H9 (cell line): ENCODE data around the gene ARVCF. TPM values are rescaled to one million over a fixed set of nuclear protein-coding genes. Genes with fewer than 3 reads are reported as not detected.

Experiments used
- DNase-seq: peaks from one replicate; pipeline ENCODE4 v3.0.0-alpha.2; 2017
- H2AFZ ChIP-seq: one replicate; pipeline ENCODE4 v1.6.1; 2013; ENCODE audit warnings: mild to moderate bottlenecking, low read length, control low read depth, moderate library complexity
- H2AK5ac ChIP-seq: 2 replicates; pipeline ENCODE4 v1.6.1; 2013; ENCODE audit warnings: low read length, control low read depth, mixed read lengths; ENCODE audit not compliant: insufficient read length
- H2BK120ac ChIP-seq: one replicate; pipeline ENCODE4 v1.6.1; 2013; ENCODE audit warnings: low read depth, mild to moderate bottlenecking, low read length, control low read depth, inconsistent platforms; ENCODE audit not compliant: poor library complexity, severe bottlenecking
- H2BK12ac ChIP-seq: 2 replicates; pipeline ENCODE4 v1.6.1; 2013; ENCODE audit warnings: low read length, control low read depth, mixed read lengths, low read depth; ENCODE audit not compliant: insufficient read length
- H2BK15ac ChIP-seq: 2 replicates; pipeline ENCODE4 v1.6.1; 2013; ENCODE audit warnings: low read depth, low read length, control low read depth
- H2BK20ac ChIP-seq: one replicate; pipeline ENCODE4 v1.6.1; 2013; ENCODE audit warnings: low read depth, mild to moderate bottlenecking, low read length, control low read depth, inconsistent platforms; ENCODE audit not compliant: poor library complexity, severe bottlenecking
- H2BK5ac ChIP-seq: 2 replicates; pipeline ENCODE4 v1.6.1; 2013; ENCODE audit warnings: low read length, control low read depth, mixed read lengths; ENCODE audit not compliant: insufficient read length
- H3K14ac ChIP-seq: 2 replicates; pipeline ENCODE4 v1.6.1; 2013; ENCODE audit warnings: low read length, control low read depth; ENCODE audit not compliant: insufficient read depth
- H3K18ac ChIP-seq: 2 replicates; pipeline ENCODE4 v1.6.1; 2013; ENCODE audit warnings: low read depth, mild to moderate bottlenecking, mixed read lengths, low read length, control low read depth; ENCODE audit not compliant: insufficient read length
- H3K23ac ChIP-seq: 2 replicates; pipeline ENCODE4 v1.6.1; 2013; ENCODE audit warnings: low read length, control low read depth, mixed read lengths, low read depth; ENCODE audit not compliant: insufficient read length
- H3K23me2 ChIP-seq: 2 replicates; pipeline ENCODE4 v1.6.1; 2013; ENCODE audit warnings: low read depth, mild to moderate bottlenecking, mixed read lengths, low read length, control low read depth; ENCODE audit not compliant: insufficient read length, poor library complexity, severe bottlenecking
- H3K27ac ChIP-seq: 2 replicates; pipeline ENCODE4 v1.5.1; 2013; ENCODE audit warnings: low read length, control low read depth, mixed read lengths, low read depth; ENCODE audit not compliant: insufficient read length
- H3K27me3 ChIP-seq: 2 replicates; pipeline ENCODE4 v1.6.1; 2013; ENCODE audit warnings: low read length, control low read depth, inconsistent platforms; ENCODE audit not compliant: insufficient read depth
- H3K4ac ChIP-seq: 2 replicates; pipeline ENCODE4 v1.6.1; 2013; ENCODE audit warnings: low read depth, mild to moderate bottlenecking, control low read depth, inconsistent platforms, low read length, moderate library complexity
- H3K4me1 ChIP-seq: 2 replicates; pipeline ENCODE4 v1.6.1; 2013; ENCODE audit warnings: low read length, control low read depth, inconsistent platforms; ENCODE audit not compliant: insufficient read depth
- H3K4me2 ChIP-seq: 2 replicates; pipeline ENCODE4 v1.6.1; 2013; ENCODE audit warnings: low read length, control low read depth, mixed read lengths; ENCODE audit not compliant: insufficient read length, insufficient read depth
- H3K56ac ChIP-seq: 2 replicates; pipeline ENCODE4 v1.6.1; 2013; ENCODE audit warnings: low read depth, mild to moderate bottlenecking, mixed read lengths, low read length, control low read depth; ENCODE audit not compliant: insufficient read length
- H3K79me1 ChIP-seq: 2 replicates; pipeline ENCODE4 v1.6.1; 2013; ENCODE audit warnings: low read depth, mild to moderate bottlenecking, moderate library complexity, low read length, control low read depth, inconsistent platforms; ENCODE audit not compliant: insufficient read depth, poor library complexity, severe bottlenecking
- H3K79me2 ChIP-seq: 2 replicates; pipeline ENCODE4 v1.6.1; 2013; ENCODE audit warnings: low read length, control low read depth, inconsistent platforms; ENCODE audit not compliant: insufficient read depth
- H3K9ac ChIP-seq: 2 replicates; pipeline ENCODE4 v1.6.1; 2013; ENCODE audit warnings: low read length, control low read depth, mixed read lengths; ENCODE audit not compliant: insufficient read length; ENCODE audit errors: extremely low read depth
- H3K9me3 ChIP-seq: one replicate; pipeline ENCODE4 v1.6.1; 2013; ENCODE audit warnings: low read depth, low read length, inconsistent platforms; ENCODE audit not compliant: control insufficient read depth
- H3T11ph ChIP-seq: one replicate; pipeline ENCODE4 v1.6.1; 2013; ENCODE audit warnings: mild to moderate bottlenecking, low read length, control low read depth, inconsistent platforms
- H4K20me1 ChIP-seq: one replicate; pipeline ENCODE4 v1.6.1; 2013; ENCODE audit not compliant: control insufficient read depth, insufficient read length, insufficient read depth
- H4K5ac ChIP-seq: 2 replicates; pipeline ENCODE4 v1.6.1; 2013; ENCODE audit warnings: low read depth, mild to moderate bottlenecking, mixed read lengths, low read length, control low read depth; ENCODE audit not compliant: insufficient read length
- H4K8ac ChIP-seq: replicated peaks from 2 replicates; pipeline ENCODE4 v1.6.1; 2013; ENCODE audit warnings: low read length, control low read depth, mixed read lengths, low read depth; ENCODE audit not compliant: insufficient read length
- H4K91ac ChIP-seq: 2 replicates; pipeline ENCODE4 v1.6.1; 2013; ENCODE audit warnings: low read depth, mild to moderate bottlenecking, moderate library complexity, mixed read lengths, low read length, control low read depth; ENCODE audit not compliant: insufficient read length
- H3K27ac Mint-ChIP-seq, 3 experiments: 2 replicates in 2 of 3; 3 replicates in 1 of 3; pipeline ENCODE4 v1.8.0; 2020 to 2021; ENCODE audit warnings: mixed read lengths in 3 of 3, mild to moderate bottlenecking in 1 of 3, moderate library complexity in 1 of 3
- H3K27me3 Mint-ChIP-seq: 2 replicates; pipeline ENCODE4 v1.8.0; 2021; ENCODE audit warnings: low read depth, mild to moderate bottlenecking, moderate library complexity, mixed read lengths
- H3K36me3 Mint-ChIP-seq, 3 experiments: 2 replicates in 2 of 3; 3 replicates in 1 of 3; pipeline ENCODE4 v1.8.0; 2020 to 2021; ENCODE audit warnings: low read depth in 3 of 3, mixed read lengths in 3 of 3; ENCODE audit not compliant: insufficient read depth in 1 of 3
- H3K4me1 Mint-ChIP-seq, 2 experiments: 2 replicates each; pipeline ENCODE4 v1.8.0; 2020; ENCODE audit warnings: mixed read lengths in 2 of 2
- H3K4me3 Mint-ChIP-seq, 2 experiments: 2 replicates in 1 of 2; 3 replicates in 1 of 2; pipeline ENCODE4 v1.8.0; 2020 to 2021; ENCODE audit warnings: mild to moderate bottlenecking in 2 of 2, mixed read lengths in 2 of 2, moderate library complexity in 1 of 2
- H3K9me3 Mint-ChIP-seq, 2 experiments: 2 replicates in 1 of 2; 3 replicates in 1 of 2; pipeline ENCODE4 v1.8.0; 2020; ENCODE audit warnings: mild to moderate bottlenecking in 2 of 2, mixed read lengths in 2 of 2, moderate library complexity in 1 of 2
- WGBS: extraction: QIAGEN DNeasy Blood & Tissue Kit; methylation state at CpG from one replicate; pipeline ENCODE4 v1.1.7; 2013; ENCODE audit warnings: missing lambda C conversion rate, low lambda C conversion rate, mixed read lengths; ENCODE audit not compliant: insufficient read length; ENCODE audit errors: extremely low coverage; 5-methylcytosine and 5-hydroxymethylcytosine counted together
- total RNA-seq: library from RNA; stranded (reverse); gene quantifications from 2 replicates; pipeline ENCODE4 v1.2.1, GENCODE V29; 2021
- TF ChIP-seq, protein P1 (sequence below): fragments of 200-600 bp; sonication (generic); conservative IDR thresholded peaks from 3 replicates; pipeline ENCODE4 v1.8.0; 2021; ENCODE audit warnings: antibody characterized with exemption, mild to moderate bottlenecking

Gene ARVCF
- total RNA-seq, 1 experiment from 2014 or later: 40.7 TPM

- H4K20me1 ChIP-seq: no peaks in the 10 kb centered on the region
- H3K4ac ChIP-seq: no peak overlapping the region
- Mint-ChIP-seq H3K9me3 (no peaks in the 10 kb centered on the region; a peak in 1 of 5 replicates), H3K36me3 (peaks cover 0 to 11% (median 5%) of the 10 kb centered on the region in 3 experiments; a peak in 3 of 7 replicates), H3K27me3 (no peaks in the 10 kb centered on the region; the same call in 1 of the 2 replicates), H3K4me3 (no peak overlapping the region), H3K27ac (no peak overlapping the region), H3K4me1 (peaks cover 19 to 30% of the 10 kb centered on the region in 2 experiments)
- H3K56ac ChIP-seq: no peak overlapping the region
- H4K91ac ChIP-seq: no peak overlapping the region
- TF ChIP-seq, protein P1, sequence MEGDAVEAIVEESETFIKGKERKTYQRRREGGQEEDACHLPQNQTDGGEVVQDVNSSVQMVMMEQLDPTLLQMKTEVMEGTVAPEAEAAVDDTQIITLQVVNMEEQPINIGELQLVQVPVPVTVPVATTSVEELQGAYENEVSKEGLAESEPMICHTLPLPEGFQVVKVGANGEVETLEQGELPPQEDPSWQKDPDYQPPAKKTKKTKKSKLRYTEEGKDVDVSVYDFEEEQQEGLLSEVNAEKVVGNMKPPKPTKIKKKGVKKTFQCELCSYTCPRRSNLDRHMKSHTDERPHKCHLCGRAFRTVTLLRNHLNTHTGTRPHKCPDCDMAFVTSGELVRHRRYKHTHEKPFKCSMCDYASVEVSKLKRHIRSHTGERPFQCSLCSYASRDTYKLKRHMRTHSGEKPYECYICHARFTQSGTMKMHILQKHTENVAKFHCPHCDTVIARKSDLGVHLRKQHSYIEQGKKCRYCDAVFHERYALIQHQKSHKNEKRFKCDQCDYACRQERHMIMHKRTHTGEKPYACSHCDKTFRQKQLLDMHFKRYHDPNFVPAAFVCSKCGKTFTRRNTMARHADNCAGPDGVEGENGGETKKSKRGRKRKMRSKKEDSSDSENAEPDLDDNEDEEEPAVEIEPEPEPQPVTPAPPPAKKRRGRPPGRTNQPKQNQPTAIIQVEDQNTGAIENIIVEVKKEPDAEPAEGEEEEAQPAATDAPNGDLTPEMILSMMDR: no peak
- H3K4me1 ChIP-seq: peaks cover 2% of the 10 kb centered on the region; the same call in 1 of the 2 replicates
- H2BK20ac ChIP-seq: no peak overlapping the region
- H3K27ac ChIP-seq: no peak overlapping the region
- no peak overlapping the region for H3T11ph ChIP-seq
- no peaks in the 10 kb centered on the region for H3K23me2 ChIP-seq
- H2BK15ac ChIP-seq: no peak overlapping the region
- no peak for DNase-seq
- H3K79me1 ChIP-seq: no peaks in the 10 kb centered on the region
- H3K27me3 ChIP-seq: no peaks in the 10 kb centered on the region
- no peak overlapping the region for H4K5ac ChIP-seq
- no peak overlapping the region for H3K18ac ChIP-seq
- no CpG with 5 or more reads among the region's 9 CpGs for WGBS
- no peak overlapping the region for H3K23ac ChIP-seq
- H2AK5ac ChIP-seq: no peak overlapping the region
- H2BK12ac ChIP-seq: no peak overlapping the region
- no peaks in the 10 kb centered on the region for H3K9me3 ChIP-seq
- no peak overlapping the region for H3K9ac ChIP-seq
- H3K4me2 ChIP-seq: no peak overlapping the region
- H4K8ac ChIP-seq: no peak overlapping the region
- no peak overlapping the region for H2BK120ac ChIP-seq
- H2BK5ac ChIP-seq: no peak overlapping the region
- no peaks in the 10 kb centered on the region for H3K79me2 ChIP-seq
- H2AFZ ChIP-seq: no peak overlapping the region
- no peak overlapping the region for H3K14ac ChIP-seq
Observed at GRCh38 chr22:19961201-19961580, 55.4 kb downstream of the ARVCF start.
